Right lobe of liver (tissue), 6 donors: ENCODE results near the gene SBF2. TPM values are rescaled to one million over a fixed set of nuclear protein-coding genes. Genes with fewer than 3 reads are reported as not detected.

Experiments used
- ATAC-seq, 4 donors: fragments of 200-7000 bp; cut with Tn5 transposase; one replicate each; pipeline ENCODE4 v1.9.1; 2020; ENCODE audit warnings: mild to moderate bottlenecking in 4 of 4, moderate library complexity in 4 of 4
- DNase-seq, 3 donors: peaks; one replicate each; pipeline ENCODE4 v3.0.0-alpha.2; 2020
- H3K27ac ChIP-seq, 3 donors: fragments of 200-600 bp; one replicate each; pipeline ENCODE4 v1.8.0; 2022
- H3K27me3 ChIP-seq, 2 donors: fragments of 200-600 bp; one replicate each; pipeline ENCODE4 v1.8.0; 2022
- H3K36me3 ChIP-seq, 4 donors: fragments of 200-600 bp; sonication (generic) in 1 of 4; one replicate each; pipeline versions ENCODE4 v1.5.1 to v1.8.0; 2017 to 2022; ENCODE audit warnings: control low read depth in 1 of 4
- H3K4me1 ChIP-seq, 4 donors: fragments of 200-600 bp; sonication (generic) in 1 of 4; one replicate each; pipeline versions ENCODE4 v1.5.1 to v1.8.0; 2017 to 2022; ENCODE audit warnings: control low read depth in 1 of 4
- H3K4me3 ChIP-seq, 3 donors: fragments of 200-600 bp; one replicate each; pipeline ENCODE4 v1.8.0; 2022
- H3K9me3 ChIP-seq, 4 donors: fragments of 200-600 bp; sonication (generic) in 1 of 4; one replicate each; pipeline versions ENCODE4 v1.5.1 to v1.8.0; 2017 to 2022; ENCODE audit warnings: control low read depth in 1 of 4
- POLR2A ChIP-seq: fragments of 450-650 bp; IDR thresholded peaks from one replicate; pipeline ENCODE4 v1.6.1; 2017; ENCODE audit warnings: antibody characterized with exemption, mild to moderate bottlenecking
- WGBS: methylation state at CpG from one replicate; pipeline ENCODE4 v1.1.6; 2018; ENCODE audit warnings: low coverage, low lambda C conversion rate; ENCODE audit not compliant: insufficient coverage; ENCODE audit errors: missing lambda C conversion rate; 5-methylcytosine and 5-hydroxymethylcytosine counted together
- intact Hi-C, 2 donors: fragments of 100-400 bp; cut with DNase I; formaldehyde crosslinking; loops; one replicate each; pipeline versions ENCODE4 v1.11.2 to v1.14.1; 2022
- total RNA-seq, 6 experiments: library from RNA; depleted of rRNA in 2 of 6; stranded (reverse); fragments of >200 nt in 2 of 6; fragmentation: NEBNext Ultra II Directional in 3 of 6; extraction: Animal tissue kit (Norgen Biotek cat#: 25700) in 3 of 6; gene quantifications; one replicate each; pipeline versions ENCODE4 v1.1.0 to v1.2.4, GENCODE V29; 2016 to 2023
- TF ChIP-seq, protein P1 (sequence below), 4 donors: fragments of 200-600 bp in 3 of 4; fragments of 450-650 bp in 1 of 4; IDR thresholded peaks; one replicate each; pipeline versions ENCODE4 v1.5.1 to v1.8.0; 2016 to 2022; ENCODE audit warnings: antibody characterized with exemption in 4 of 4, mild to moderate bottlenecking in 2 of 4
- donor health status: DM: no; HTN: yes; CAD: no.
- donor health status: DM: no; HTN: no; CAD: no.
- donor health status: DM: no; HTN: no; CAD: no.
- donor health status: DM: no; HTN: yes; CAD: no.
- donor health status: DM: no; HTN: yes; CAD: no.

The SBF2 gene
- total RNA-seq, 6 experiments from 2014 or later: 13.7 to 28.4 (median 21.3) TPM

- DNase-seq: no peak
- H3K9me3 ChIP-seq: no peaks in the 10 kb centered on the region
- peaks cover 0 to 8% (median 4%) of the 10 kb centered on the region in 4 donors for H3K4me1 ChIP-seq
- no peak overlapping the region for H3K4me3 ChIP-seq
- peak; percentile 60 to 72 (median 66) for ATAC-seq
- intact Hi-C loops: no loop called here
- H3K27me3 ChIP-seq: no peaks in the 10 kb centered on the region
- no peak for TF ChIP-seq POLR2A
- TF ChIP-seq, protein P1, sequence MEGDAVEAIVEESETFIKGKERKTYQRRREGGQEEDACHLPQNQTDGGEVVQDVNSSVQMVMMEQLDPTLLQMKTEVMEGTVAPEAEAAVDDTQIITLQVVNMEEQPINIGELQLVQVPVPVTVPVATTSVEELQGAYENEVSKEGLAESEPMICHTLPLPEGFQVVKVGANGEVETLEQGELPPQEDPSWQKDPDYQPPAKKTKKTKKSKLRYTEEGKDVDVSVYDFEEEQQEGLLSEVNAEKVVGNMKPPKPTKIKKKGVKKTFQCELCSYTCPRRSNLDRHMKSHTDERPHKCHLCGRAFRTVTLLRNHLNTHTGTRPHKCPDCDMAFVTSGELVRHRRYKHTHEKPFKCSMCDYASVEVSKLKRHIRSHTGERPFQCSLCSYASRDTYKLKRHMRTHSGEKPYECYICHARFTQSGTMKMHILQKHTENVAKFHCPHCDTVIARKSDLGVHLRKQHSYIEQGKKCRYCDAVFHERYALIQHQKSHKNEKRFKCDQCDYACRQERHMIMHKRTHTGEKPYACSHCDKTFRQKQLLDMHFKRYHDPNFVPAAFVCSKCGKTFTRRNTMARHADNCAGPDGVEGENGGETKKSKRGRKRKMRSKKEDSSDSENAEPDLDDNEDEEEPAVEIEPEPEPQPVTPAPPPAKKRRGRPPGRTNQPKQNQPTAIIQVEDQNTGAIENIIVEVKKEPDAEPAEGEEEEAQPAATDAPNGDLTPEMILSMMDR (IDR thresholded peaks at IDR 0.05): no peak
- H3K27ac ChIP-seq: no peak overlapping the region
- H3K36me3 ChIP-seq: no peaks in the 10 kb centered on the region
- 57% methylated on average over 8 of the region's 8 CpGs for WGBS
Observed at GRCh38 chr11:10314199-10315072, 20.4 kb upstream of the SBF2 start.

DNA sequence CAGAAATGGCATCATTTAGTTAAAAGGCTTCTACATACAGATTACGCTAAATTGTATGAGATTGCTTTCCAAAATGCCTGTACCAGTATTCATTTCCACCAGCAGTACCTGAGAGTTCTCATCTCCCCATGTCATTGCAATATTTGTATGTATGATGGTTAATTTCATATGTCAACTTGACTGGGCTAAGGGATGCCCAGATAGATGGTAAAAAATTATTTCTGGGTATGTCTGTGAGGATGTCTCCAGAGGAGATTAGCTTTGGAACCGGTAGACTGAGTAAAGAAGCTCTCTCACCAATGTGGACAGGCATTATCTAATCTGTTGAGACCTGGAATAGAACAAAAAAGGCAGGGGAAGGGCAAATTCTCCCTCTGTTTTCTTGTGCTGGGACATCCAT, 17.8 kb upstream of the SBF2 start:
- H3K4me1 ChIP-seq: peaks cover 0 to 29% (median 12%) of the 10 kb centered on the region in 4 donors
- H3K4me3 ChIP-seq: no peak overlapping the region
- H3K27me3 ChIP-seq: no peaks in the 10 kb centered on the region
- no peaks in the 10 kb centered on the region for H3K9me3 ChIP-seq
- ATAC-seq: no peak
- H3K27ac ChIP-seq: no peak overlapping the region
- H3K36me3 ChIP-seq: no peaks in the 10 kb centered on the region
- TF ChIP-seq POLR2A: no peak
- TF ChIP-seq, protein P1 (IDR thresholded peaks at IDR 0.05): no peak
- DNase-seq: no peak
- WGBS: 94% methylated on average over 1 of the region's 2 CpGs
- intact Hi-C loops: no loop called here

DNA sequence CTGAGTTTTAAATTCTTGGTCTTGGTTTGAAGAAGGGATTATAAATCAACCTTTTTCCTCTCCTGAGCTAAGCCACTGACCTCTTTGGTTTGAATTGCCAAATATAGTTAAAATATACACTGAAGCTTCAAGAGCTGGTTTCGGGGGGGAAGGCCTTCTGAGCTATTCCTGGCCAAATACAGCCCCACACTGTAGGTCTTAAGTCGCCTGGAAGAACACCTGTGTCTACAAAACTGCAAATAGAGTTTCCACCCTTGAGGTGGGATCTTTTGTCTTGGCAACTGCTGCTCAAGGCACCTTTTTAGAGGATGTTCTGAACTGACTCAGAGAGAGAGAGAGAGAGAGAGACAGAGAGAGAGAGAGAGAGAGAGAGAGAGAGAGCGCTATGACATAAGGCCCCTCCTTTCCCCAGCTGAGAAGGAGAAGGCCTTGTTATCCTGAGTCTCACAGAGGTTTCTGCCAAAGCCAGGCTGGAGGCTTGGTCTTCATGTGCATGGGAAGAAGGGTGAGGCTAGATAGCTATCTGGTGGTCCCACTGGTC, 16.4 kb upstream of the SBF2 start:
- no peak for DNase-seq
- 100% methylated on average over 1 of the region's 3 CpGs for WGBS
- Histone ChIP-seq H3K4me3 (no peak overlapping the region), H3K4me1 (peaks cover 0 to 35% (median 12%) of the 10 kb centered on the region in 4 donors), H3K27me3 (no peaks in the 10 kb centered on the region), H3K9me3 (no peaks in the 10 kb centered on the region), H3K36me3 (no peaks in the 10 kb centered on the region), H3K27ac (peak overlapping the region; percentile 82 to 91 (median 88))
- TF ChIP-seq, protein P1 (IDR thresholded peaks at IDR 0.05): no peak
- TF ChIP-seq POLR2A: no peak
- ATAC-seq: no peak
- intact Hi-C loops: no loop called here

DNA sequence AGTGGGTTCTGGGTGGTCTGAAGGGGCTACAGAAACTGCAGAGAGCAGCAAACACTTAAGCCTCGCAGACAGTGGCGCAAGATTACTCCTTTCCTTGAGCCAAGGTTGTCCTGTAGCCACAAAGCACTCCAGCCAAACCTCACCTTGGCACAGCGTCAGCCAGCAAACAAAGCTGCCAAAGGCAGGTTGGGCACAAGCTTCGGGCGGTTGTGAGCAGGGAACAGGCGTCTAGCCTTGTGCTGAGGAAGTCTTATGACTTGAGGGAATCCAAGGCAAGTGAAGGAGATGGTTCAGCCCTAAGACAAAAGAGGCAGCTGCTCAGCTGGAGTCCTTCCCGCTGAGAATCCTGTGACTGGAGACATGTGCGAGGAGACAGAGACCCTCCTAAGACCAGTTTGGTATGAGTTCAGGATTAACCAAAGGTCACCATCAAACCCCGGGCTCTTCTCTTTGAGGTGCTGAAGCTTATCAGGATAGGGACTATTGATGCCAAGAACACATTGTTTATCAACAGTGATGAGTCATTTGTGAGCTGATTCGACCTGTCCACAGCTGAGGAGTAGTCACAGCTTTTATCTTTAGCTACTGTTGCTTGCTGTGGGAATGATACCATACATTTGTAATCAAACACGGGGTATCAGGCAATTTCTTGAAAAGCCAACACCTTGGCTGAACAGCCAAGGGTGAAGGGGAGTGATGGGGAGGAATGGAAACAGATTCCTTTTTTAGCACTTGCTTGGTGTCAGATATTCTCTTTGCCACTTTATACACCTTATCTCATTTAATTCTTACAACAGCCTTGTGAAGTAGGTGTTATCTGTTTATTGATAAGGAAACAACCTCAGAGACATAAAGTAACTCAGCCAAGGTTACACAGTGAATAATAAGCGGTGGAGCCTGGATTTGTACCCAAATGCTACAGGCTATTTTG, 15.4 kb upstream of the SBF2 start:
- Histone ChIP-seq H3K27me3 (no peaks in the 10 kb centered on the region), H3K36me3 (no peaks in the 10 kb centered on the region), H3K9me3 (no peaks in the 10 kb centered on the region), H3K27ac (peak overlapping the region; percentile 82 to 91 (median 88)), H3K4me1 (peaks cover 0 to 35% (median 12%) of the 10 kb centered on the region in 4 donors), H3K4me3 (no peak overlapping the region)
- intact Hi-C loops: no loop called here
- TF ChIP-seq POLR2A: no peak
- TF ChIP-seq, protein P1 (IDR thresholded peaks at IDR 0.05): no peak
- peak; percentile 80 to 89 (median 88) for DNase-seq
- peak; percentile 22 to 56 (median 40) for ATAC-seq
- WGBS: 25% methylated on average over 12 of the region's 12 CpGs
